ENCODE measurements around the gene CDPF1. TPM values are rescaled to one million over a fixed set of nuclear protein-coding genes. Genes with fewer than 3 reads are reported as not detected.

The CDPF1 gene
- total RNA-seq, 1 donor from 2014 or later = 12.9 TPM

DNA sequence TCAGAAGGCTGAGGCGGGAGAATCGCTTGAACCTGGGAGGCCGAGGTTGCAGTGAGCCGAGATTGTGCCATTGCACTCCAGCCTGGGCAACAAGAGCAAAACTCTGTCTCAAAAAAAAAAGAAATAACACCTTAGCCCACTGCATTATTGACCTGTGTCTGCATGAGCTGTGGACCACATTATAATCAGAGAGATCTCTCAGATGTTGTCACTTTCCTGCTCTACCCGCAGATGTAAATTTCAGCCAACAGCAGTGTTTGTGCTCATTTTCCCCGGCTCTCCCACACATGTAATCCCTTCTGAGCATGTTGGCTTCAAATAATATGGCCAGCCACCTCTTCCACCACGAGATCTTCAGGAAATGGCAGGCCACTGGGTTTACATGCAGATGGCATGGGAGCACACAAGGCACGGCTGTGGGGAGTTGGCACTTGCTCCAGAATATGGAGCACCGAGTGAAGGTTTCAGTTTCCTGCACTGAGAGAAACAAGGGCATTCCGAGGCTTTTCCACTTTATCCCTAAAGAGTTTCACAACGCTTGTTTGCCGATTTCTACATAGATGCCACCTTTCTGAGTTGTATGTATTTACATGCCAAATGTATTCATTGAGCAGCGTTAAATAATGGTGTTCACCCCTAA is 19.7 kb downstream of the CDPF1 start:
- Mint-ChIP-seq H3K9me3 (no peaks in the 10 kb centered on the region), H3K27ac (no peak overlapping the region)
- no peak for TF ChIP-seq CTCF (conservative IDR thresholded peaks at IDR 0.05)

GRCh38 chr22:46229701-46230100 is 20.4 kb downstream of the CDPF1 start:
- Mint-ChIP-seq H3K27ac (no peak overlapping the region), H3K27me3 (no peaks in the 10 kb centered on the region), H3K4me3 (no peak overlapping the region), H3K4me1 (ENCODE audit: unreplicated experiment) (peaks cover 5% of the 10 kb centered on the region), H3K36me3 (peaks cover 5% of the 10 kb centered on the region), H3K9me3 (no peaks in the 10 kb centered on the region)
- no peak for TF ChIP-seq CTCF (conservative IDR thresholded peaks at IDR 0.05)
- no peak for DNase-seq (ENCODE audit: extremely low spot score, unreplicated experiment)

More for the DNA sequence above, 19.7 kb downstream of the CDPF1 start:
- H3K36me3 Mint-ChIP-seq = peaks cover 5% of the 10 kb centered on the region
- DNase-seq (ENCODE audit: extremely low spot score, unreplicated experiment) = no peak
- peaks cover 4% of the 10 kb centered on the region for H3K4me1 Mint-ChIP-seq (ENCODE audit: unreplicated experiment)
- no peaks in the 10 kb centered on the region for H3K27me3 Mint-ChIP-seq
- H3K4me3 Mint-ChIP-seq = no peak overlapping the region

DNA sequence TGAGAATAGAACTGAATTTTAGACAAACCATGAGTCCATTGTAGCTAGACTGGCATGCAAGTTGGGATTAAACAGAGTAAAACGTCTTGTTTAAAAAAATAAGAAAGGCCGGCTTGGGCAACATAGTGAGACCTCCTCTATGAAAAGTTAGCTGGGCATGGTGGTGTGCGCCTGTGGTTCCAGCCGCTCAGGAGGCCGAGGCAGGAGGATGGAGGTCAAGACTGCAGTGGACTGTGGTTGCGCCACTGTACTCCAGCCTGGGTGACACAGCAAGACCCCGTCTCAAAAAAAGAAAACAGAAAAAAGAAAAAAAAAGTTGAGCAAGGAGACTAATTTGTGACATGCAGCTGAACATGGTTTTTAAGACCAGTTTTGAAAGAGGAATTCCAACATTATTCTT is 23.5 kb downstream of the CDPF1 start:
- no peak overlapping the region for H3K27ac Mint-ChIP-seq
- no peak for DNase-seq (ENCODE audit: extremely low spot score, unreplicated experiment)
- H3K4me3 Mint-ChIP-seq = no peak overlapping the region
- H3K36me3 Mint-ChIP-seq = peaks cover 9% of the 10 kb centered on the region
- no peaks in the 10 kb centered on the region for H3K27me3 Mint-ChIP-seq
- no peak for TF ChIP-seq CTCF (conservative IDR thresholded peaks at IDR 0.05)
- H3K9me3 Mint-ChIP-seq = no peaks in the 10 kb centered on the region
- peaks cover 4% of the 10 kb centered on the region for H3K4me1 Mint-ChIP-seq (ENCODE audit: unreplicated experiment)

DNA sequence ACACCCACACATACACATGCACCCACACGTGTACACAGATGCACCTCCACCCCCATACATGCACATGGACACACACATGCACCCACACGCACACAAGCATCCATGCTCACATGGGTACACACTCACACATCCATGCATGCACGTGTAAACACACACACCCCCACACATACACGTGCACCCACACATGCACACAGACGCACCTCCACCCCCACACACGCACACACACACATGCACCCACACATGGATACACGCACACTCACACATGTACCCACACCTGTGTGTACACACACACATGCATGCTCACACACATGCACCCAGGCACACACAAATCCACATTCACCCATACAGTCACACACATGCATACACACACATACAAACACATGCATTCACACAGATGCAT is 24.5 kb downstream of the CDPF1 start:
- no peaks in the 10 kb centered on the region for H3K9me3 Mint-ChIP-seq
- no peaks in the 10 kb centered on the region for H3K27me3 Mint-ChIP-seq
- peaks cover 14% of the 10 kb centered on the region for H3K36me3 Mint-ChIP-seq
- no peak for DNase-seq (ENCODE audit: extremely low spot score, unreplicated experiment)
- no peak for TF ChIP-seq CTCF (conservative IDR thresholded peaks at IDR 0.05)
- H3K4me3 Mint-ChIP-seq = no peak overlapping the region
- no peak overlapping the region for H3K27ac Mint-ChIP-seq
- peaks cover 4% of the 10 kb centered on the region for H3K4me1 Mint-ChIP-seq (ENCODE audit: unreplicated experiment)

- Mint-ChIP-seq H3K27ac (no peak overlapping the region), H3K4me3 (no peak overlapping the region), H3K4me1 (ENCODE audit: unreplicated experiment) (peaks cover 4% of the 10 kb centered on the region), H3K9me3 (no peaks in the 10 kb centered on the region), H3K27me3 (no peaks in the 10 kb centered on the region), H3K36me3 (peaks cover 14% of the 10 kb centered on the region)
- no peak for TF ChIP-seq CTCF (conservative IDR thresholded peaks at IDR 0.05)
- DNase-seq (ENCODE audit: extremely low spot score, unreplicated experiment) = no peak
These were observed 25.2 kb downstream of the CDPF1 start for GRCh38 chr22:46224898-46225290.

Measured in type B pancreatic cell (in vitro differentiated cells).